Activated naive CD4-positive, alpha-beta T cell treated with anti-CD3 and anti-CD28 coated beads for 36 hours (primary cell): Measurements from ENCODE around the gene FOXD1. TPM values are rescaled to one million over a fixed set of nuclear protein-coding genes. Genes with fewer than 3 reads are reported as not detected.

Source experiments
- total RNA-seq, 2 experiments: library from RNA; stranded (reverse); gene quantifications; one replicate each; pipeline ENCODE4 v1.2.3, GENCODE V29; 2021

Gene FOXD1
- total RNA-seq, 2 experiments from 2014 or later: 0.12 TPM

Other genes starting within 250 kb of the FOXD1 start
- gene BTF3, start 49.7 kb upstream of the FOXD1 start, total RNA-seq: 1,000 to 10,000 TPM; 1,100 to 1,123 TPM
- 10 to 100 TPM; 26.5 to 26.9 TPM for gene ANKRA2, start 116.9 kb upstream of the FOXD1 start, total RNA-seq
- 10 to 100 TPM; 25.3 to 28.5 TPM for gene UTP15, start 117.0 kb upstream of the FOXD1 start, total RNA-seq
- gene ARHGEF28, start 177.4 kb upstream of the FOXD1 start, total RNA-seq: not detected